ENCODE data around the gene HNF1B.
"Not testable (repeated sequence)": the region's sequence is repeated elsewhere in the genome, so short reads cannot be mapped to it uniquely, and the experiment has no call there.

Gene HNF1B

GRCh38 chr17:37744961-37745800, at the start of gene HNF1B:
Gene HNF1B (minus strand): TSS chr17:37745059. CDS start chr17:37744884, 175 bp downstream.
- DNase-seq, result no peak

- DNase-seq, result no peak
Measured at GRCh38 chr17:37792787-37793186, 47.9 kb upstream of the HNF1B start.

GRCh38 chr17:37791447-37792399, 46.9 kb upstream of the HNF1B start:
- peak; percentile 23 for DNase-seq

GRCh38 chr17:37789771-37790541, 45.1 kb upstream of the HNF1B start:
- no peak for DNase-seq

- no peak for DNase-seq
Measured at GRCh38 chr17:37789021-37789565, 44.2 kb upstream of the HNF1B start.

- no peak for DNase-seq
Measured at GRCh38 chr17:37788526-37788925, 43.7 kb upstream of the HNF1B start.

GRCh38 chr17:37787055-37787757, 42.3 kb upstream of the HNF1B start:
- DNase-seq, result no peak

- DNase-seq, result no peak
Measured at GRCh38 chr17:37786481-37786880, 41.6 kb upstream of the HNF1B start.

GRCh38 chr17:37782460-37782859, 37.6 kb upstream of the HNF1B start:
- not testable (repeated sequence) for DNase-seq

GRCh38 chr17:37781451-37781850, 36.6 kb upstream of the HNF1B start:
- no peak for DNase-seq

- DNase-seq, result no peak
Measured at GRCh38 chr17:37779554-37779953, 34.7 kb upstream of the HNF1B start.

- DNase-seq, result peak; percentile 5
Measured at GRCh38 chr17:37774504-37774903, 29.6 kb upstream of the HNF1B start.

- DNase-seq, result no peak
Measured at GRCh38 chr17:37772982-37773381, 28.1 kb upstream of the HNF1B start.

- DNase-seq, result peak; percentile 7
Measured at GRCh38 chr17:37770631-37771518, 26.0 kb upstream of the HNF1B start.

GRCh38 chr17:37769050-37769449, 24.2 kb upstream of the HNF1B start:
- DNase-seq, result no peak

GRCh38 chr17:37768438-37768837, 23.6 kb upstream of the HNF1B start:
- no peak for DNase-seq

- no peak for DNase-seq
Measured at GRCh38 chr17:37766971-37767370, 22.1 kb upstream of the HNF1B start.

GRCh38 chr17:37764383-37764782, 19.5 kb upstream of the HNF1B start:
- DNase-seq, result no peak

- DNase-seq, result no peak
Measured at GRCh38 chr17:37762666-37763065, 17.8 kb upstream of the HNF1B start.

- no peak for DNase-seq
Measured at GRCh38 chr17:37761961-37762360, 17.1 kb upstream of the HNF1B start.

- DNase-seq, result no peak
Measured at GRCh38 chr17:37761059-37761458, 16.2 kb upstream of the HNF1B start.

Data from activated gamma-delta T cell treated with Interleukin-2 at 50 U/mL for 16 hours (primary cell).